HEK293T (cell line): ENCODE data around the gene PIM1.
A peak's percentile ranks its signal among the peaks of the same experiment; 100 is the strongest.

Experiments used
- CTCF ChIA-PET: fragments of 350-600 bp; formaldehyde crosslinking; extraction: SDS; loops from one replicate; lab custom pipeline; 2021; ENCODE audit warnings: antibody characterized with exemption, inconsistent platforms; lab: Yijun Ruan, JAX
- POLR2A ChIA-PET: fragments of 350-600 bp; formaldehyde crosslinking; extraction: SDS; loops from one replicate; lab custom pipeline; 2020; ENCODE audit warnings: antibody characterized with exemption, inconsistent platforms; lab: Yijun Ruan, JAX
- DNase-seq: peaks from one replicate; pipeline ENCODE4 v3.0.0; 2012; ENCODE audit warnings: mixed read lengths; ENCODE audit errors: extremely low spot score
- ARNT ChIP-seq: fragments of 450-650 bp; IDR thresholded peaks from 2 replicates; pipeline ENCODE4 v1.6.1; 2017; ENCODE audit warnings: mild to moderate bottlenecking
- BHLHE40 ChIP-seq: fragments of 450-650 bp; IDR thresholded peaks from 2 replicates; pipeline ENCODE4 v1.6.1; 2016; ENCODE audit warnings: mild to moderate bottlenecking, moderate library complexity, borderline replicate concordance
- CTBP1 ChIP-seq: fragments of 450-650 bp; IDR thresholded peaks from 2 replicates; pipeline ENCODE4 v1.6.1; 2016; ENCODE audit warnings: borderline replicate concordance
- ELF4 ChIP-seq: fragments of 450-650 bp; IDR thresholded peaks from 2 replicates; pipeline ENCODE4 v1.6.1; 2017; ENCODE audit warnings: antibody characterized with exemption
- FOXA1 ChIP-seq: fragments of 450-650 bp; IDR thresholded peaks from 2 replicates; pipeline ENCODE4 v1.6.1; 2016; ENCODE audit warnings: mild to moderate bottlenecking
- FOXK2 ChIP-seq: fragments of 450-650 bp; IDR thresholded peaks from 2 replicates; pipeline ENCODE4 v1.6.1; 2016; ENCODE audit warnings: mild to moderate bottlenecking
- FOXM1 ChIP-seq: fragments of 450-650 bp; IDR thresholded peaks from 2 replicates; pipeline ENCODE4 v1.6.1; 2017; ENCODE audit warnings: mild to moderate bottlenecking, borderline replicate concordance
- HDGF ChIP-seq: fragments of 450-650 bp; IDR thresholded peaks from 2 replicates; pipeline ENCODE4 v1.6.1; 2017; ENCODE audit warnings: antibody characterized with exemption, borderline replicate concordance
- L3MBTL2 ChIP-seq: fragments of 450-650 bp; conservative IDR thresholded peaks from 2 replicates; pipeline ENCODE4 v1.6.1; 2016; ENCODE audit warnings: mild to moderate bottlenecking
- LEF1 ChIP-seq: fragments of 450-650 bp; IDR thresholded peaks from 2 replicates; pipeline ENCODE4 v1.6.1; 2017; ENCODE audit warnings: mild to moderate bottlenecking, borderline replicate concordance
- NFRKB ChIP-seq: fragments of 450-650 bp; IDR thresholded peaks from 2 replicates; pipeline ENCODE4 v1.6.1; 2016; ENCODE audit warnings: mild to moderate bottlenecking, moderate library complexity
- PKNOX1 ChIP-seq: fragments of 450-650 bp; IDR thresholded peaks from 2 replicates; pipeline ENCODE4 v1.6.1; 2016
- SP1 ChIP-seq: fragments of 450-650 bp; IDR thresholded peaks from 2 replicates; pipeline ENCODE4 v1.6.1; 2017
- SUZ12 ChIP-seq: fragments of 450-650 bp; IDR thresholded peaks from 2 replicates; pipeline ENCODE4 v1.6.1; 2016; ENCODE audit warnings: mild to moderate bottlenecking
- TARDBP ChIP-seq: fragments of 450-650 bp; IDR thresholded peaks from 2 replicates; pipeline ENCODE4 v1.6.1; 2016
- ZNF384 ChIP-seq: fragments of 450-650 bp; IDR thresholded peaks from 2 replicates; pipeline ENCODE4 v1.6.1; 2016

Gene PIM1

GRCh38 chr6:37130704-37131103 is 39.2 kb upstream of the PIM1 start:
- POLR2A ChIA-PET, result interaction anchor here (0.7 to 2.0 kb wide), 4 partner anchors 8 to 40 kb away, joined by 3 to 11 read pairs (median 4); partner anchors contain the start of gene PIM1

GRCh38 chr6:37131104-37131959 is 38.6 kb upstream of the PIM1 start:
- TF ChIP-seq ZNF384, result no peak
- no peak for TF ChIP-seq L3MBTL2
- TF ChIP-seq LEF1, result no peak
- no peak for TF ChIP-seq ARNT
- TF ChIP-seq BHLHE40, result no peak
- no peak for TF ChIP-seq FOXM1
- TF ChIP-seq SP1, result no peak
- TF ChIP-seq FOXA1, result no peak
- TF ChIP-seq CTBP1, result no peak
- no peak for TF ChIP-seq FOXK2
- no peak for TF ChIP-seq PKNOX1
- no peak for TF ChIP-seq TARDBP
- ChIA-PET CTCF (interaction anchor here (1.0 kb wide), 1 partner anchor 80 kb away, joined by 6 read pairs; no protein-coding TSS in a partner anchor), POLR2A (interaction anchor here (0.7 to 2.0 kb wide), 4 partner anchors 9 to 40 kb away, joined by 3 to 11 read pairs (median 4); partner anchors contain the start of gene PIM1)
- no peak for DNase-seq

More at GRCh38 chr6:37130704-37131103, 39.2 kb upstream of the PIM1 start:
- no peak for TF ChIP-seq ARNT
- no peak for TF ChIP-seq LEF1
- TF ChIP-seq FOXA1, result no peak
- no peak for TF ChIP-seq BHLHE40
- no peak for TF ChIP-seq CTBP1
- TF ChIP-seq SUZ12, result no peak
- TF ChIP-seq FOXM1, result no peak
- CTCF ChIA-PET, result interaction anchor here (0.8 to 1.0 kb wide), 2 partner anchors 41 to 80 kb away, joined by 4 to 6 read pairs; no protein-coding TSS in a partner anchor
- no peak for DNase-seq

GRCh38 chr6:37131960-37132253 is 38.0 kb upstream of the PIM1 start:
- no peak for TF ChIP-seq NFRKB
- DNase-seq, result no peak
- POLR2A ChIA-PET, result interaction anchor here (1.8 to 2.0 kb wide), 2 partner anchors 27 to 39 kb away, joined by 4 to 11 read pairs; partner anchors contain the start of gene PIM1
- CTCF ChIA-PET, result no interaction called here

- DNase-seq, result no peak
- ChIA-PET CTCF (interaction anchor here (0.7 kb wide), 1 partner anchor 82 kb away, joined by 3 read pairs; no protein-coding TSS in a partner anchor), POLR2A (interaction anchor here (0.8 to 5.9 kb wide), 4 partner anchors 9 to 36 kb away, joined by 3 to 54 read pairs (median 4); partner anchors contain the start of gene PIM1)
- TF ChIP-seq CTBP1, result no peak
- no peak for TF ChIP-seq SUZ12
- TF ChIP-seq L3MBTL2, result no peak
- TF ChIP-seq FOXK2, result no peak
- TF ChIP-seq ARNT, result no peak
- no peak for TF ChIP-seq ELF4
- no peak for TF ChIP-seq NFRKB
- no peak for TF ChIP-seq HDGF
- no peak for TF ChIP-seq FOXM1
Observed at GRCh38 chr6:37134036-37134395, 35.9 kb upstream of the PIM1 start.

- DNase-seq, result no peak
- POLR2A ChIA-PET, result interaction anchor here (0.8 to 5.9 kb wide), 5 partner anchors 8 to 36 kb away, joined by 3 to 54 read pairs (median 4); partner anchors contain the start of gene PIM1
- CTCF ChIA-PET, result interaction anchor here (0.7 kb wide), 1 partner anchor 83 kb away, joined by 3 read pairs; no protein-coding TSS in a partner anchor
- TF ChIP-seq HDGF, result no peak
- no peak for TF ChIP-seq ZNF384
- no peak for TF ChIP-seq NFRKB
- TF ChIP-seq BHLHE40, result no peak
- TF ChIP-seq TARDBP, result no peak
- TF ChIP-seq LEF1, result no peak
- TF ChIP-seq FOXK2, result no peak
- TF ChIP-seq SUZ12, result no peak
- TF ChIP-seq FOXA1, result no peak
- TF ChIP-seq SP1, result no peak
Observed at GRCh38 chr6:37134396-37135191, 35.4 kb upstream of the PIM1 start.

GRCh38 chr6:37135835-37136694 is 33.9 kb upstream of the PIM1 start:
- ChIA-PET POLR2A (interaction anchor here (0.7 to 5.9 kb wide), 9 partner anchors 8 to 77 kb away, joined by 3 to 54 read pairs (median 11); partner anchors contain the start of gene PIM1), CTCF (interaction anchor here (0.6 to 1.8 kb wide), 4 partner anchors 9 to 35 kb away, joined by 3 to 9 read pairs (median 5); no protein-coding TSS in a partner anchor)
- TF ChIP-seq CTBP1 (no peak), HDGF (no peak), ZNF384 (peak; percentile 42; the same call in 1 of the 2 replicates), SP1 (no peak)

More at GRCh38 chr6:37135835-37136694, 33.9 kb upstream of the PIM1 start:
- DNase-seq, result no peak
